Neural progenitor cell (in vitro differentiated cells): ENCODE measurements around the gene WNT5B. TPM values are rescaled to one million over a fixed set of nuclear protein-coding genes. Genes with fewer than 3 reads are reported as not detected.

ENCODE experiments used
- microRNA-seq: library from miRNA; unstranded; fragments of <30 nt; microRNA quantifications from one replicate; pipeline ENCODE4, GENCODE V29; 2016
- small RNA-seq: library from RNA; depleted of rRNA; stranded (forward); fragments of <200 nt; gene quantifications from one replicate; pipeline ENCODE3, GENCODE V24; 2015
- total RNA-seq: library from RNA; depleted of rRNA; stranded (reverse); fragments of >200 nt; gene quantifications from 2 replicates; pipeline ENCODE4 v1.2.3, GENCODE V29; 2015; ENCODE audit warnings: low replicate concordance

Gene WNT5B
- total RNA-seq, 1 donor from 2014 or later = 43.7 TPM

Small RNA genes lying within 50 kb of the gene (microRNA-seq; reads per million reads assigned to microRNA genes)
- not detected for gene MIR3649

Small RNA genes lying within 50 kb of the gene (small RNA-seq; reads per million reads assigned to genes)
- not detected for gene MIR3649

Other genes with a start within 250 kb of the WNT5B start
- gene FBXL14, start 34.6 kb upstream of the WNT5B start, total RNA-seq = 27.3 and 64.6 TPM in 2 replicates
- 29.6 and 33.6 TPM in 2 replicates for gene ADIPOR2, start 61.8 kb downstream of the WNT5B start, total RNA-seq
- gene LRTM2, start 191.3 kb downstream of the WNT5B start, total RNA-seq = 0.09 TPM in 1 of 2 replicates, not detected in the other